Cerebellar cortex (tissue), 1 donor: Measurements from ENCODE around the gene CACNA1G.

Source experiments
- DNase-seq: peaks from one replicate; pipeline ENCODE4 v3.0.0-alpha.2; 2015; ENCODE audit warnings: low spot score

CACNA1G gene

DNA sequence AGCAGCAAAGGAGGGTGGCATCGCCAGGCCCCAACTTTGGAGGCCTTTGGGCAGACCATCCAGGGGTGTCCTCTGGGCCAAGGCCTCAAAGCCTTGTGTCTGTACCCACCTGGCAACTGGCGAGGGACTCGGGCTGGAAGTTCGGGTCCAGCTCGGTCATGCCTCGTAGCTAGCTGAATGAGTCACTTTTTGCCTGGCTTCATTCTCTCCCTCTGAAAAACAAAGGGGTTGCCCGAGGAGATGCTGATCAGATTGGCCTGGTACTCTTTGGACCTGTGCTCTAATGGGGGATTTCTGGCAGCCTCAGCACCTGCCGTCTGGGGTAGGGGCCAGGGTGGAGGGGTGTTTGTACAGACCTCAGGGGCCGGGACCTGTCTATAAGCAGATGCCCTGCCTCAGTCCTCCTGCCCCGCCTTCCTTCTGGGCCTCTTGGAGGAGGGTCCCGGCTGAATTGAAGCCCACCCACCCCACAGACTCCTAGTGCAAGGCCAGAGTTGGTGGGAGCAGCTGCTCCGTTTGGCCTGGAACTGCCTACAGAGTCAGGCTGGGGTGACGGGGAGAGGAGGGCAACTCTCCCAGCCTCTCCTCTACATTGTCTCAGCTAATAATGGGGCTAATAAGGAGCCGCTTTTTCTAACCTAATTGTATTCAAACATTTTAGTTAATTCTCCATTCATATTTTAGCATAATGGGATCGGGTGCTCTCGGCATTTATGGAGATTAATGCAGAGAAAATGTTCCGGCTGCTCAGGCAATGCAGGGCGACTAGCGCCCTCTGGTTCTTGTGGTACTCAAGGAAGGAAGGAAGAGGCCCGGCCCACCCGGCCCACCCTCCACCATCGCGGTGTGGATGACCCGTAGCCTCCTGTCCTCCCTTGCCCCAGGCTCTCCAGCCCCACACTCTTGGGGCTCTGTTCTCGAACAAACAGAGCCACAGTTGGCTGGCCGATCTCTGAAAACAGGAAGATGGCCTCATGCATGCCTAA, 52.8 kb downstream of the CACNA1G start:
- DNase-seq: no peak

DNA sequence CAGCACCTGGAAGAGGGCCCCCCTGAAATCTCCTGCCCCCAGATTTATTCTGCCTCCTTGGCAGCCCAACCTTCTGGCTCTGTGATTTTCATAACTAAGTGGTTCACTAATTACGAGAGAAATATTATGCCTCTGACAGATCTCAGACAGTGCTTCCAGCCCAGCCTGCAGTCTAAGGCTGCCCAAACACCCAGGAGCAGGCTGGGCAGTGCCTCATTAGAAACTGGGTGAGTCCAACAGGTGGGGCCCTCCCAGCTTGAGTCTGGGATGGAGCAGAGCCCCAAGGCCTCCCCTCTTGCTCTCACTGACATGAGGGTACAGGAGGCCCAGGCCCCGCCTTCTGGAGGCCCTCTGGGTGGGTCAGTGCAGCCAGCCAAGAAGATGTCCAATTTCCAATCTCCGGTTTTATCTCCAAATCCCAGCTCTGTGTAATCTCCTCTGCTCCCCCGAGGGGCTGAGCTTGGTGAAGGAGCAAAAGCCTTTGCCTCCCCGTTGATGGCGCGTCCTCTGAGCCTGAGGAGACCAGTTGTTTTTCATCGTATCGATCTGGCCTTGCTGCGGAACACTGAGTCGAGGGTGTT, 54.0 kb downstream of the CACNA1G start:
- DNase-seq: no peak

DNA sequence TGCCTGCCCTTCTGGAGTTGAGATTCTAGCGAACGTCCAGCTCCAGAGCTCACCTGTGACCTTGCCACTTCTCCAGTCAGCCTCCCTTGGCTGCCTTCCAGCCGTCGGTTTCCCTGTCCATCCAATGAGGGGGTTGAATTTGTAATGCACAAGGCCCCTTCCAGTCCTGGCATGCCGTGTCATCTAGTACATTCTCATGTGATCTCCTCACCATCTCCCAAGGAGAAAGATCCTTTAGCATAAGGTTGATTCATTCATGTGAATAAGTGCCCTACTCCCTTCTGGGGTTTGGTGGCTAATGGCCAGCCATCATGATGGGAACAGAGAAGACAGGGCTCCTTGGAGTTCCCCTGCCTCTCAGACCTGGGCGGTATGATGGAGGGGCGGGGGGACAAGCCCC, 55.3 kb downstream of the CACNA1G start:
- DNase-seq: no peak

DNA sequence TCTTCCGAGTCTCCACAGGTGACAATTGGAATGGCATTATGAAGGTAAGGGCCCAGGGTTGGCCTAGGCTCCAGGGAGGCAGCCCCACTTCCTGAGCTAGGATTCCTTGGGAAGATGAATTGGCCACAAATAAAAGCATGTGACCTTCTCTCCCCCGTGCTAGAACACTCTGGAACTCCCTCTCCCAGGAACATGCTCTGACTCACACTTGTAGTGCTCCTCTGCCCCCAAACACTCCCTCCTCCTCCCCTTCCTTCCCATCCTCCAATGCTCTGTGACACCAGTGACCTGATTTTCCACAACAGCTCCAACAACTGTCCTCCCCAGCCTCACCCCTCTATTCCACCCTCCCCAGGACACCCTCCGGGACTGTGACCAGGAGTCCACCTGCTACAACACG, 57.8 kb downstream of the CACNA1G start:
- no peak for DNase-seq

DNA sequence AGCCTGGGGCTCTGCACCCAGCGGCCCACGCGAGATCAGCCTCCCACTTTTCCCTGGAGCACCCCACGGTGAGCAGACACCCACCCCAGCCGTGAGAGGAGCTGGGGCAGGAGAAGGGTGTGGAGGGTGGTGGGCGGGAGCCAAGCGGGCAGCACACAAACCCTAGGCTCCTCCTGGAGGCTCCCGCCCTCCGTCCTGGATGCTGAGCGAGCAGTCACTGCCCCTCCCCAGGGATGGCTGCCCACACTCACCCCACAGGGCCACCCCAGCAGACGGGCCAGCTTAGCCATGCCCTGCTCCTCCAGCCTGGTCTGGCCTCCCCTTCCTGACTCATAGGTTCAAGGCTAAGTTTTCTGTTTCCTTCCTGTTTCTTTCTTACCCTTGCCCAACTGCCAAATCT, 58.4 kb downstream of the CACNA1G start:
- DNase-seq: no peak

DNA sequence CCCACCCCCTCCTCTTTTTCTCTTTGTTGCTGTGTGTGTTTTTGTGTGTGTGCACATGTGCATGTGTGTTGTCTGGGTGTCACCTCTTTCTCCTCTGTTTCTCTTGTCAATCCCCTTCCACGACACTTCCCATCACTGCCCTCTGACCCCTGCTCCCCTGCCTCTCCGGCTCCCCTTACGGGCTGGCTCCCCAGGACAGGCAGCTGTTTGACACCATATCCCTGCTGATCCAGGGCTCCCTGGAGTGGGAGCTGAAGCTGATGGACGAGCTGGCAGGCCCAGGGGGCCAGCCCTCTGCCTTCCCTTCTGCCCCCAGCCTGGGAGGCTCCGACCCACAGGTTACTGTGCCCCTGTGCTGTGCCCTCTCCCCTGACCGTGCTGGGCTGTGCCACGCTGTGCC, 59.0 kb downstream of the CACNA1G start:
- no peak for DNase-seq

DNA sequence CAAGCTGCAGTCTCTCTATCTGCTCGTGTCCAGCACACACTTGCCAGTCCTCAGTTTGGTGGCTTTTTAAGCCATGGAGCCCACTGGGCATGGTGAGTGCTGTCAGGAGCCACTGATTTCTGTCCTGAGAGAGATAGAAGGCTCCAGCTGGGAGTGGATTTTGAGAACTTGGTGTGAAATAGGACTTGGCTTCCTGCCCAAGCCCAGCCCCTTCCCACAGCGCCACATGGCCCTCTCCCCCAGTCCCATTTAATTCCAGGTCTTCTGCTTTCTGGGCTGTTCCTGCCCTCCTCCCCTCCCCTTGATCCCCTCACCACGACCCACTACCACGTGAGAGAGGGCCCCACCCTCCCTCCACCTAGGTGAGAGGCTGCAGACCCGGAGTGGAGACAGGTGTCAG, 59.7 kb downstream of the CACNA1G start:
- no peak for DNase-seq

DNA sequence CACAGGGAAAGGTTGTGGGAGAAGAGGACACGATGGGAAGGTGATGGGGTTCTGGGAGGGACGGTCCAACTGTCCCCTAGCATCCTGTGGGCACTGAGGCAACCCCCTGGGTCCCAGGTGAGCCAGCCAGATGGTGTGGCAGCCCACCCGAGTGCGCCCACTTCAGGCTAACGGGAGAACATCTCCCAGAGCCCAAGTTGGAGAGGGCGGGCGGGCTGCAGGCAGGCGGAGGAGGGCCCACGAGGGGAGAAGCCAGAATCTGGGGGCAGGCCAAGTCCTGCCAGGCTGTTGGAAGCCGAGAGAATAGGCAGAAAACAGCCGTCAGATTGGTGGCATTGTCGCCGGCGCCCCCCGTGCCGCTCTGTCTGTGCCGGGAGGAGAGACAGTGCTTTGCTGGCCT, 60.3 kb downstream of the CACNA1G start:
- DNase-seq: peak; percentile 65

DNA sequence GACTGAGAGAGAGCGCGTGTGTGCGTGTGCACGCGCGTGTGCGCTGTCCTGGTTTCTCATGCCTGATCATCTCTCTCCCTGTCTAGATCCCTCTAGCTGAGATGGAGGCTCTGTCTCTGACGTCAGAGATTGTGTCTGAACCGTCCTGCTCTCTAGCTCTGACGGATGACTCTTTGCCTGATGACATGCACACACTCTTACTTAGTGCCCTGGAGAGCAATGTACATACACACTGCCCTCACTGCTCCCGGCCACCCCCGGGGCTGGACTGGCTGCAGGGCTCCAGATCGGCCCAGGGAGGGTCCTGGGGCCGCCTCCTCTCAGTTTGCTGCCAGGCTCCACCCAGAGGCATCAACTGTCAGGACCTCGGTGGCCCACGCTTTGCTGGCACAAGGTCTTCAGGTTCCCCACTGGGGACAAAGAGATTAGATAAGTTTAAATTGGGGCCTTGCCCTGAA, 61.1 kb downstream of the CACNA1G start:
- peak; percentile 59 for DNase-seq

DNA sequence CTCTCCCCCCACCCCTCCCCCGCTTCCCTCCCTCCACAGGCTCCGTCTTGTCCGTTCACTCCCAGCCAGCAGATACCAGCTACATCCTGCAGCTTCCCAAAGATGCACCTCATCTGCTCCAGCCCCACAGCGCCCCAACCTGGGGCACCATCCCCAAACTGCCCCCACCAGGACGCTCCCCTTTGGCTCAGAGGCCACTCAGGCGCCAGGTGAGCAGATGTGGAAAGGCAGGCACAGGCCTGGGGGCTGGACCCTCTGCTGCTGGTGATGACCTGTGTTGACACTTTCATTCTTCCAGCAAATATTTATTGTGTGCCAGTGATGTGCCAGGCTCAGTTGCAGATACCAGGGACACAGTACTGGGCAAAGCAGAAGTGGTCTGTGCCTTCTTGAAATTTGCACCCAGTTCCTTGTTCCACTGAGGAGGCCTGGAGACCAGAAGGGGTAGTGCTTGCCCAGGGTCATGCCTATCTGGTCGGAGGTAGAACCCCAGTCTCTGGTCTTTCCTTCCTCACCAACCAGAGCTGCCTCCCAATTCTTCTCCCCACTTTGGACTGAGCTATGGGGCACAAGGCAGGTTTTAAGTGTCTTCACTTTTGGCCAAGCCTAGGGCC, 63.9 kb downstream of the CACNA1G start:
- DNase-seq: no peak

DNA sequence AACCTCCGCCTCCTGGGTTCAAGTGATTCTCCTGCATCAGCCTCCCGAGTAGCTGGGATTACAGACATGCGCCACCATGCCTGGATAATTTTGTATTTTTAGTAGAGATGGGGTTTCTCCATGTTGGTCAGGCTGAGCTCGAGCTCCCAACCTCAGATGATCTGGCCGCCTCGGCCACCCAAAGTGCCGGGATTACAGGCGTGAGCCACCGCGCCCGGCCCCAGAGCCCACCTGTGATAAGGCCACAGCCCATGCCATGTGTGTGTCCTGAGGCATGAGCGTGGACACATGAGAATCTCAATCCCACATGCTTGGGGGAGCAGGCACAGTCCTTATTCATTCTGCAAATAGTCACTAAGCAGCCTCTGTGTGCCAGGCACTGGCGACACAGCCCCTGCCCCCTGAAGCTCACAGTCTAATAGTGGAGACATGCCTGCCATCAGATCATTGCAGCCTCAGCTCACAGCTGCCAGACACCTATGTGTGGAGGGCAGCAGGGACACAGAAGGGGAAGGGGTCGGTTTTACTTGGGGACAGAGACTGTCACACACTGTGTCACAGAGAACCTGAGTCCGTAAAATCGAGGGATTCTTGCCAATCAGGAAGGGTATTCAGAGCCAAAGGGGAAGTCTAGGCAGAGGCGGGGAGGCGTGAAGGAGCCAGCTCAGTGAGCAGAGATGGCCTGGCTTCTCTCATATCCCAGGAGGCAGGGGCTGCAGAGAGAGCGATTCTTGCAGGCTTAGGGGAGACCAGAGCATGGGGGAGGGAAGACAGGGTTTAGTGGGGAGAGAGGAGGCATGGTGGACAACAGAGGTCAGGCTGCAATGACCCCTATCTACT, 64.7 kb downstream of the CACNA1G start:
- no peak for DNase-seq

DNA sequence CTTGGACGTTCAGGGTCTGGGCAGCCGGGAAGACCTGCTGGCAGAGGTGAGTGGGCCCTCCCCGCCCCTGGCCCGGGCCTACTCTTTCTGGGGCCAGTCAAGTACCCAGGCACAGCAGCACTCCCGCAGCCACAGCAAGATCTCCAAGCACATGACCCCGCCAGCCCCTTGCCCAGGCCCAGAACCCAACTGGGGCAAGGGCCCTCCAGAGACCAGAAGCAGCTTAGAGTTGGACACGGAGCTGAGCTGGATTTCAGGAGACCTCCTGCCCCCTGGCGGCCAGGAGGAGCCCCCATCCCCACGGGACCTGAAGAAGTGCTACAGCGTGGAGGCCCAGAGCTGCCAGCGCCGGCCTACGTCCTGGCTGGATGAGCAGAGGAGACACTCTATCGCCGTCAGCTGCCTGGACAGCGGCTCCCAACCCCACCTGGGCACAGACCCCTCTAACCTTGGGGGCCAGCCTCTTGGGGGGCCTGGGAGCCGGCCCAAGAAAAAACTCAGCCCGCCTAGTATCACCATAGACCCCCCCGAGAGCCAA, 65.6 kb downstream of the CACNA1G start:
- DNase-seq: peak; percentile 70

DNA sequence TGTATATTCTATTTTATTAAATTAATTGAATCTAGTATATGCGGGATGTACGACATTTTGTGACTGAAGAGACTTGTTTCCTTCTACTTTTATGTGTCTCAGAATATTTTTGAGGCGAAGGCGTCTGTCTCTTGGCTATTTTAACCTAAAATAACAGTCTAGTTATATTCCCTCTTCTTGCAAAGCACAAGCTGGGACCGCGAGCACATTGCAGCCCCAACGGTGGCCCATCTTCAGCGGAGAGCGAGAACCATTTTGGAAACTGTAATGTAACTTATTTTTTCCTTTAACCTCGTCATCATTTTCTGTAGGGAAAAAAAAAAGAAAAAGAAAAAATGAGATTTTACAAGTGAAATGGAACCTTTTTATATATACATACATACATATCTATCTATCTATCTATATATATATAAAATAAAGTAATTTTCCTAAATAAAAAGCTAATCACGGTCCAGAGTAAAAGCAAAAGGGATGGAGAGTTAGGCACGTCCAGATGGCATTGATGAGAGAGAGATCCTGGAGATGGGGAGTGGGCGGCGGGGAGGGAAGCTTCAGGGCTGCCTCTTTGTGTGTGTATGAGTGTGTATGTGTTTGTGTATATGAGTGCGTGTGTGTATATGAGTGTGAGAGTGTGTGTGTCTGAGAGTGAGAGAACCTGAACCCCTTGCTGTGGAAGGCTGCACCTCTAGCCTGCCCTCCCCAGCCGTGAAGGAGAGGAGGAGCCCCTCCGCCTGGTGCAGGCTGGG, 66.7 kb downstream of the CACNA1G start:
- no peak for DNase-seq

DNA sequence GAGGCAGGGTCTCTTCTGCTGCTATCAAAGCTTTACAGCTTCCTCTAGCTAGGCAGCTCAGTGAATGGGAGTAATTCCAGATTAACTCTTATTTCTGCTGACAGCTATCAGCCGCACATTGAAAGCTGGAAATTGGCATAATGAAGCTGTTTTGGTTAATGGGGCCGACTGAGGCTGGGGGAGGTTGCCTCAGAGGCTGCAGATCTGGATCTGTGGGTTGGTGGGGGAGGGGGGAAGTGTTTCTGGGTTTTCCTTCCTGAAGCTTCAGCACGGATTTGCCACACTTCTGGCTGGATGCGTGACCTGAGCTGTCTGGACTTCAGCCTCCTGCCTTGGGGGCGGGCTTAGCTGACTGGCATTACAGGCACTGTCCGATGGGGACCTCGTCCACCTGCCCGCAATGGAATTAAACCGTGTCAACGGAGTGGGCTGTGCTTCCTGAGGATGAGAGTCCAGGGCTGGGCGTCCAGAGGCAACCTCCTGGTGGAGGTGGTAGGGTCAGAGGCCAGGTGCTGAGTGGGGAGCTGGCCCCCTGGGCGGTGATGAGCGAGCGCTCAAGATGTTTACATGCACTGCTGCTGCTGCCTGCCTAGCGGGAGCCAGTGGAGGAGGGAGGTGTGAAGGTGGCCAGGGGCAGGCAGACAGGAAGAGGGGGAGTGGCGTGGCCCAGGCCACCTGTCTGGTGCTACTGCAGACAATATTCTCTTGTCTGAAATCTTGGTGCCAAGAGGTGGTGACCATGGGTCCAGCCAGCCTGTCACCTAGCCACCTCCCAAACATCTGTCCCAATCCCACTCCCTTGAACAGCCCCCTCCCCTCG, 67.5 kb downstream of the CACNA1G start:
- no peak for DNase-seq

DNA sequence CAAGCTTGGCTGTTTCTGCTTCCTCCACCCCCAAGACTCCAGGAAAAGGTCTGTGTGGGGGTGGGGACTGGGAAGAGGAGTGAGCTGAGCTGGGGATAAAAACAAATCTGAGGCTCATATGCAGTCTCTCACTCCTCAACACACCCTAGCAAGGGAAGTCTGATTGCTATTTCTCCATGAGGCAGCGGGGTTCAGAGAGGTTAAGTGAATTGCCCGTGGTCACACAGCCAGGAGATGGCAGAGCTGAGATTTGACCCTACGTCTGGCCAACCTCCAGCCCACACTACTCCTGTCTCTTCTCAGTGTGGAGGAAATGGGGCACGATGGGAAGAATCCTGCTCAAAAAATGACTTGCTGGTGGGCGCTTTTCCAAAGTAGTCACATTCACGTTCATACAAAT, 69.4 kb downstream of the CACNA1G start:
- no peak for DNase-seq

DNA sequence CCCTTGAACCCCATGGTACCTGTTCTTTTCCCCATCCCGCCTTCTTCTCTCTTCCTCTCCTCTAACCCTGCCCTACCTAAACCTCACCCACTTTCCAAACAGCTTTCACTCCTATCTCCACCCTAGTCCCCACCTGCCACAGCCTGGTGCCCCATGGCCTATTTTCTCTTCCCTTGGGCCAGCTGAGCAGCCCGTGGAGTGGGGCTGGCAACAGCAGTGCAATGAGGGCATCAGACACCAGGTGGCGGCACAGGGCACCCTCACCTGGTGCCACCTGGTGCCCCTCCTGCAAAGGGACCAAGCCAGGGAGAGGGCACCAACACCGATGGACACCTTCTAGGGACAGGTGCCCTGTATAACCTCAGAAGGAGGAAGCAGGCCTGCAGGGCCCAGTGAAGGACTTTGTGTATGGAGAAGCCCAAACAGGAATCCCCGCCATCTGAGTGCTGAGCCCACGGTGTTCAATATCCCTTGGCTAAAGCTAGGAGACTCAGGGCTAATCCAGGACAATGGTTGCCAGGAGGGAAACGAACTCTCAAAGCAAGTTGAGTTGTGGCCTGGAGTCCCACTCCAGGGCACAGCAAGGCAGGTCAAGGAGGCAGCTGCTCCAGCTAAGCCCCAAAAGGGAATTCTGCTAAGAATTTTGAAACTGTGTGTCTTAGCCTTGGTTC, 70.1 kb downstream of the CACNA1G start:
- peak; percentile 66 for DNase-seq

DNA sequence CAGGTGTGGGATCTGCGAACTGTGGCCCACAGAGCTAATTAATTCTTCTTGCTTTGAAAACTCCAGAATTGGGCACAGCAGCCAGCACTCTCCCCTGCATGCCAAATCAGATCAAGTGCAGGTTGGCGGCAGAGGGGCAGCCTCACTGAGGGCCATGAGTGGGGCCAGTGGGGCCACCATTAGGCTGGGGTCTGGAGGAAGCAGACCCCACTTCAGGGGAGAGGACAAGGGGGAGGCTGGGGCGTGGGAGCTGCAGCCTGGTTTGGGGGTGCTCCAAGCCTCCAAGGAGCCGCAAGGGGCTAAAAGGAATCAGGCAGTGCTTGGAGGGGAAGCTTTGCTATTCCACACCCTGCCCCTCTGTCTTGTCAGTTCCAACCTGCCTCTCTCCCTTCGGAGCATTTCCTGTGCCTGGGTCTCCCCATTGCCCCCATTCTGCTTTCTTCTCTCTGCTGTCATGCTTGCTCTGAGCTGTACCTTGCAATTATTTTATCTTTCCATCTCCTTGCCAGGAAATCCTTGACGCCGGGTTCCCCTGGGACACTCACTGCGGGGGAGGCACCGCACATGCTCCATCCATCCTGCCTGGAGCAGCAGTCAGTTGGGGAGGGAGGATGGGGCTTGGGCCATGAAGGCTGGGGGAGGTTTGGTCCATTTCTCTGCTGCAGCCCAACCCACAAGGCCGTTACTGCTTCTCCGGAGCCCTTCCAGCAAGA, 70.8 kb downstream of the CACNA1G start:
- DNase-seq: no peak

DNA sequence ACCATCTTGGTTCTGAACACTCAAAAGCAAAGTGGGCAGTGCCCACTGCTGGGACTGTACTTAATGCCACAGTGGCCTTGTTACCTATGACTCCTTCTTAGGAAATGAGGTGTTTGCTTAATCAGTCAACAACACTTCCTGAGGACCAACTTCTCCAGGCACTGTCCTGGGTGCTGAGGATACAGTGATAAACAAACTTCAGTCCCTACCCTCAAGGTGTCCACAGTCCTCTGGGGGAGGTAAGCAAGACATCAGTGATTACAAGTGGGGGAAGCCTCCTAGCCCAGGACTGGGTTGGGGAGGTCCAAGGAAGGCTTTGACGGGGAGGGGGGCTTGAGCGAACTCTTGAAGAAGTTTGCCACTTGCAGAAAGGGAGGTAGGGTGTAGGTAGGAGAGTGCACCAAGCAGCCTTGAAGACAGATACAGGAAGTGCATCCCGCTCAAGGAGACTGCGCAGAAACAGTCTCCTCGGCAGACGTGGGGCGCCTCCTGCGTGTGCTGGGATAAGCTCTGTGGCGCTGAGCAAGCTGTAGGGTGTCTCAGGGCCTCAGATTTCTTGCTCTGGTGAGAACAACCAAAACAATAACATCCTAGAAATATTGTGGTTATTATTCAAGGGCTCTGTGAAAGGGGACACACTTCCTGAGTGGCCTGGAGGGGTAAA, 71.5 kb downstream of the CACNA1G start:
- DNase-seq: no peak
